ENCODE data around the gene NOL3. TPM values are rescaled to one million over a fixed set of nuclear protein-coding genes. Genes with fewer than 3 reads are reported as not detected.
A peak's percentile ranks its signal among the peaks of the same experiment; 100 is the strongest.

Gene NOL3
- total and polyA plus RNA-seq, 3 donors from 2014 or later: 11.8 to 34.9 (median 16.2) TPM

- 37 to 54% methylated on average over 12 to 14 of the region's 14 CpGs for WGBS, 2 donors
- no peak for DNase-seq
- no peaks in the 10 kb centered on the region for H3K36me3 ChIP-seq (ENCODE audit: low read depth, missing control alignments)
- peaks cover 41% of the 10 kb centered on the region for H3K4me1 ChIP-seq
- no peaks in the 10 kb centered on the region for H3K27me3 ChIP-seq
- intact Hi-C loops (cut with DNase I; ENCODE audit: low total_unique reads): no loop called here
- H3K27ac ChIP-seq: peak overlapping the region; percentile 88 to 90
- TF ChIP-seq POLR2A (IDR thresholded peaks at IDR 0.05) (no peak), CTCF (IDR thresholded peaks at IDR 0.05) (no peak)
- H3K9me3 ChIP-seq: no peaks in the 10 kb centered on the region
- peak overlapping the region; percentile 32 to 52 for H3K4me3 ChIP-seq
Observed at GRCh38 chr16:67170949-67171649, 761 bp downstream of the NOL3 start.

GRCh38 chr16:67173323-67173722 lies 3.0 kb downstream of the NOL3 start:
- intact Hi-C loops (cut with DNase I; ENCODE audit: low total_unique reads): no loop called here
- Histone ChIP-seq H3K27ac (peak overlapping the region; percentile 61 to 82), H3K27me3 (no peaks in the 10 kb centered on the region), H3K4me3 (no peak overlapping the region), H3K9me3 (no peaks in the 10 kb centered on the region), H3K36me3 (ENCODE audit: low read depth, missing control alignments) (no peaks in the 10 kb centered on the region), H3K4me1 (peaks cover 41% of the 10 kb centered on the region)
- 50 to 89% methylated on average over 1 of the region's 1 CpG for WGBS, 2 donors
- no peak for TF ChIP-seq CTCF (IDR thresholded peaks at IDR 0.05)
- TF ChIP-seq POLR2A (IDR thresholded peaks at IDR 0.05): no peak
- DNase-seq: no peak

- intact Hi-C loops (cut with DNase I; ENCODE audit: low total_unique reads): no loop called here
- H3K27ac ChIP-seq: peak overlapping the region; percentile 61 to 82
- H3K27me3 ChIP-seq: no peaks in the 10 kb centered on the region
- no peaks in the 10 kb centered on the region for H3K9me3 ChIP-seq
- TF ChIP-seq POLR2A (IDR thresholded peaks at IDR 0.05) (no peak), CTCF (IDR thresholded peaks at IDR 0.05) (peak in 2 of 3 experiments; percentile 14 to 23)
- peak; percentile 91 for DNase-seq
- 1 to 3% methylated on average over 57 to 58 of the region's 71 CpGs for WGBS, 2 donors
- H3K36me3 ChIP-seq (ENCODE audit: low read depth, missing control alignments): no peaks in the 10 kb centered on the region
- peaks cover 38% of the 10 kb centered on the region for H3K4me1 ChIP-seq
- peak overlapping the region; percentile 37 to 48 for H3K4me3 ChIP-seq
Observed at GRCh38 chr16:67173808-67174705, 3.7 kb downstream of the NOL3 start.

- Histone ChIP-seq H3K4me3 (peak overlapping the region; percentile 37 to 48), H3K27me3 (no peaks in the 10 kb centered on the region), H3K36me3 (ENCODE audit: low read depth, missing control alignments) (no peaks in the 10 kb centered on the region), H3K27ac (peak overlapping the region; percentile 61 to 82), H3K9me3 (no peaks in the 10 kb centered on the region), H3K4me1 (peaks cover 31% of the 10 kb centered on the region)
- DNase-seq: no peak
- TF ChIP-seq CTCF (IDR thresholded peaks at IDR 0.05) (no peak), POLR2A (IDR thresholded peaks at IDR 0.05) (no peak)
- 41 to 63% methylated on average over 17 to 31 of the region's 31 CpGs for WGBS, 2 donors
- intact Hi-C loops (cut with DNase I; ENCODE audit: low total_unique reads): no loop called here
Observed at GRCh38 chr16:67174706-67175231, 4.4 kb downstream of the NOL3 start.
